Measurements from ENCODE around the gene MGAT2. TPM values are rescaled to one million over a fixed set of nuclear protein-coding genes. Genes with fewer than 3 reads are reported as not detected.
"Not testable (repeated sequence)": the region's sequence is repeated elsewhere in the genome, so short reads cannot be mapped to it uniquely, and the experiment has no call there.

The MGAT2 gene
- total and polyA plus RNA-seq, 2 donors (not counting 1 experiment from before 2014, with no cell fraction given): 55.7 to 60.4 TPM

DNA sequence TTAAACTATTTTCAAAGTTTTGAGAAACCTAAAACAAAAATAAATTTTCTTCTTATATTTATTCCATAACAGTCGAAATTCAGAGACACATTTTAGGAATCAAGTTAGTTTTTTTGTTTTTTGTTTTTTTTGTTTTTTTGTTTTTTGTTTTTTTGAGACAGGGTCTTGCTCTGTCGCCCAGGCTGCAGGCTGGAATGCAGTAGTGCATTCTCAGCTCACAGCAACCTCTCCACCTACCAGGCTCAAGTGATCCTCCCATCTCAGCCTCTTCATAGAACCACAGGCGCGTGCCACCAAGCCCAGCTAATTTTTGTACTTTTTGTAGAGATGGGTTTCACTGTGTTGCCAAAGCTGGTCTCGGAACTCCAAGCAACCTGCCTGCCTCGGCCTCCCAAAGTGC lies 32.9 kb downstream of the MGAT2 start:
- Histone ChIP-seq H3K4me2 (ENCODE audit: extremely low read depth, insufficient read depth, low read length) (no peak overlapping the region), H3K4me1 (ENCODE audit: control insufficient read depth, extremely low read depth, insufficient read depth, low read length) (no peaks in the 10 kb centered on the region), H3K79me2 (ENCODE audit: control insufficient read depth, insufficient read depth, low read length) (no peaks in the 10 kb centered on the region), H2AFZ (ENCODE audit: low read length) (no peak overlapping the region), H3K27ac (ENCODE audit: insufficient read depth, low read length) (no peak overlapping the region), H3K36me3 (ENCODE audit: control insufficient read depth, insufficient read depth, low read length) (no peaks in the 10 kb centered on the region), H4K20me1 (ENCODE audit: control insufficient read depth, extremely low read depth, insufficient read depth, low read length) (no peaks in the 10 kb centered on the region), H3K4me3 (replicated peaks in 1 of 4; ENCODE audit: control extremely low read depth in 1 of 4, insufficient read depth in 1 of 4, low read depth in 3 of 4, low read length in 4 of 4) (no peak overlapping the region), H3K9ac (ENCODE audit: insufficient read depth, low read length) (no peak overlapping the region), H3K9me3 (ENCODE audit: control insufficient read depth, insufficient read depth, low read depth, low read length) (no peaks in the 10 kb centered on the region), H3K27me3 (ENCODE audit: control insufficient read depth, insufficient read depth, low read length) (no peaks in the 10 kb centered on the region)
- DNase-seq (ENCODE audit: low read depth in 2 of 2): no peak
- TF ChIP-seq EZH2 (IDR thresholded peaks at IDR 0.05; ENCODE audit: low read length, missing control alignments): no peak
- TF ChIP-seq, protein P1, sequence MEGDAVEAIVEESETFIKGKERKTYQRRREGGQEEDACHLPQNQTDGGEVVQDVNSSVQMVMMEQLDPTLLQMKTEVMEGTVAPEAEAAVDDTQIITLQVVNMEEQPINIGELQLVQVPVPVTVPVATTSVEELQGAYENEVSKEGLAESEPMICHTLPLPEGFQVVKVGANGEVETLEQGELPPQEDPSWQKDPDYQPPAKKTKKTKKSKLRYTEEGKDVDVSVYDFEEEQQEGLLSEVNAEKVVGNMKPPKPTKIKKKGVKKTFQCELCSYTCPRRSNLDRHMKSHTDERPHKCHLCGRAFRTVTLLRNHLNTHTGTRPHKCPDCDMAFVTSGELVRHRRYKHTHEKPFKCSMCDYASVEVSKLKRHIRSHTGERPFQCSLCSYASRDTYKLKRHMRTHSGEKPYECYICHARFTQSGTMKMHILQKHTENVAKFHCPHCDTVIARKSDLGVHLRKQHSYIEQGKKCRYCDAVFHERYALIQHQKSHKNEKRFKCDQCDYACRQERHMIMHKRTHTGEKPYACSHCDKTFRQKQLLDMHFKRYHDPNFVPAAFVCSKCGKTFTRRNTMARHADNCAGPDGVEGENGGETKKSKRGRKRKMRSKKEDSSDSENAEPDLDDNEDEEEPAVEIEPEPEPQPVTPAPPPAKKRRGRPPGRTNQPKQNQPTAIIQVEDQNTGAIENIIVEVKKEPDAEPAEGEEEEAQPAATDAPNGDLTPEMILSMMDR (conservative IDR thresholded peaks at IDR 0.05 in 1 of 2, IDR thresholded peaks at IDR 0.05 in 1 of 2; ENCODE audit: low read depth in 1 of 2, low read length in 2 of 2): no peak

DNA sequence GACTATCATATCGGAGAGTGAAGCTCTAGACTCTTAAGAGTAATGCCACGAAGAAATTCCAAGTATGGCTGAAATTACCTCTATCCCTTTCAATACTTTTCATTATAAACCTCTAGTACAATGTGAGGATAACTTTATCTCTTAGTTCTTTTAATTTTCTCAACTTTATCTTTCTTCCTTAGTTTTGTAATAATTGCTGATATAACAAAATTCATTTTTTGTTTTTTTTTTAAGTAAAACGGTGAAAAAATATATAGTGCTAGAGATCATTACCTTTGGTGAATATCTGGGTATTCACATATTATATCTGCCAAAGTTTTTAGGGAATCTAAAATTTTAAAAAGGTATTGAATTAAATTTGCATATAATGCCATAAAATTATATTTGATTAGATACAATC lies 33.9 kb downstream of the MGAT2 start:
- Histone ChIP-seq H2AFZ (ENCODE audit: low read length) (no peak overlapping the region), H3K27ac (ENCODE audit: insufficient read depth, low read length) (no peak overlapping the region)

DNA sequence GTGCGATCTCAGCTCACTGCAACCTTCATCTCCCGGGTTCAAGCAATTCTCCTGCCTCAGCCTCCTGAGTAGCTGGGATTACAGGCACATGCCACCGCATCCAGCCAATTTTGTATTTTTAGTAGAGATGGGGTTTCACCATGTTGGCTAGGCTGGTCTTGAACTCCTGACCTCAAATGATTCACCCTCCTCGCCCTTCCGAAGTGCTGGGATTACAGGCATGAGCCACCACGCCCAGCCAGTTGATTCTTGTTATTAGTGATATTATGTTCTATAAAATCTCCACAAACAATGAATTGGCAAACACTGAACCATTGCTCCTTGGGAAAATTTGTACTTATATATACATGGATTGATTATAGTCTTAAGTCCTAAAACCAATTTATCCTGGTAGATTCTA lies 36.9 kb downstream of the MGAT2 start:
- not testable (repeated sequence) for H3K79me2 ChIP-seq (ENCODE audit: control insufficient read depth, insufficient read depth, low read length); H3K4me2 ChIP-seq (ENCODE audit: extremely low read depth, insufficient read depth, low read length); H3K36me3 ChIP-seq (ENCODE audit: control insufficient read depth, insufficient read depth, low read length); H3K27ac ChIP-seq (ENCODE audit: insufficient read depth, low read length); H3K4me1 ChIP-seq (ENCODE audit: control insufficient read depth, extremely low read depth, insufficient read depth, low read length); H3K9me3 ChIP-seq (ENCODE audit: control insufficient read depth, insufficient read depth, low read depth, low read length); H2AFZ ChIP-seq (ENCODE audit: low read length); H4K20me1 ChIP-seq (ENCODE audit: control insufficient read depth, extremely low read depth, insufficient read depth, low read length); H3K27me3 ChIP-seq (ENCODE audit: control insufficient read depth, insufficient read depth, low read length); H3K9ac ChIP-seq (ENCODE audit: insufficient read depth, low read length); H3K4me3 ChIP-seq (replicated peaks in 1 of 4; ENCODE audit: control extremely low read depth in 1 of 4, insufficient read depth in 1 of 4, low read depth in 3 of 4, low read length in 4 of 4)
- peak; percentile 7 to 23 for DNase-seq (ENCODE audit: low read depth in 2 of 2)

More for the DNA sequence above, 33.9 kb downstream of the MGAT2 start:
- H3K27me3 ChIP-seq (ENCODE audit: control insufficient read depth, insufficient read depth, low read length): no peaks in the 10 kb centered on the region
- H3K9me3 ChIP-seq (ENCODE audit: control insufficient read depth, insufficient read depth, low read depth, low read length): no peaks in the 10 kb centered on the region
- no peak overlapping the region for H3K4me3 ChIP-seq (replicated peaks in 1 of 4; ENCODE audit: control extremely low read depth in 1 of 4, insufficient read depth in 1 of 4, low read depth in 3 of 4, low read length in 4 of 4)
- no peak overlapping the region for H3K4me2 ChIP-seq (ENCODE audit: extremely low read depth, insufficient read depth, low read length)
- no peak overlapping the region for H3K9ac ChIP-seq (ENCODE audit: insufficient read depth, low read length)
- no peaks in the 10 kb centered on the region for H3K79me2 ChIP-seq (ENCODE audit: control insufficient read depth, insufficient read depth, low read length)
- DNase-seq (ENCODE audit: low read depth in 2 of 2): no peak
- H3K36me3 ChIP-seq (ENCODE audit: control insufficient read depth, insufficient read depth, low read length): no peaks in the 10 kb centered on the region
- no peaks in the 10 kb centered on the region for H4K20me1 ChIP-seq (ENCODE audit: control insufficient read depth, extremely low read depth, insufficient read depth, low read length)
- H3K4me1 ChIP-seq (ENCODE audit: control insufficient read depth, extremely low read depth, insufficient read depth, low read length): no peaks in the 10 kb centered on the region
- TF ChIP-seq EZH2 (IDR thresholded peaks at IDR 0.05; ENCODE audit: low read length, missing control alignments): no peak
- TF ChIP-seq, protein P1 (conservative IDR thresholded peaks at IDR 0.05 in 1 of 2, IDR thresholded peaks at IDR 0.05 in 1 of 2; ENCODE audit: low read depth in 1 of 2, low read length in 2 of 2): no peak

Measured in fibroblast of lung (primary cell).